Calu3 (cell line): ENCODE results near the gene TBXAS1. TPM values are rescaled to one million over a fixed set of nuclear protein-coding genes. Genes with fewer than 3 reads are reported as not detected.

ENCODE experiments used
- BruUV-seq: library from RNA; stranded (reverse); fragments of 400-500 nt; replicated peaks from 2 replicates; lab custom pipeline; 2021; lab: Mats Ljungman, UMichigan
- CTCF ChIA-PET: fragments of 300-600 bp; sonication (Branson Sonifier 250); formaldehyde crosslinking; loops from one replicate; lab custom pipeline; 2022; ENCODE audit warnings: antibody characterized with exemption; lab: Charles Lee
- DNase-seq: peaks from one replicate; pipeline ENCODE4 v3.0.0; 2022
- H3K27ac Mint-ChIP-seq: one replicate; pipeline ENCODE4 v1.8.0; 2022; ENCODE audit warnings: mixed read lengths; ENCODE audit not compliant: unreplicated experiment
- H3K27me3 Mint-ChIP-seq: one replicate; pipeline ENCODE4 v1.8.0; 2022; ENCODE audit warnings: mixed read lengths; ENCODE audit not compliant: unreplicated experiment
- H3K36me3 Mint-ChIP-seq: one replicate; pipeline ENCODE4 v1.8.0; 2022; ENCODE audit warnings: mild to moderate bottlenecking, moderate library complexity, mixed read lengths; ENCODE audit not compliant: insufficient read depth, unreplicated experiment
- H3K4me1 Mint-ChIP-seq: one replicate; pipeline ENCODE4 v1.8.0; 2022; ENCODE audit warnings: mild to moderate bottlenecking, low read depth, mixed read lengths; ENCODE audit not compliant: unreplicated experiment
- H3K4me3 Mint-ChIP-seq: one replicate; pipeline ENCODE4 v1.8.0; 2022; ENCODE audit warnings: mild to moderate bottlenecking, low read depth, moderate library complexity, mixed read lengths; ENCODE audit not compliant: unreplicated experiment
- H3K9me3 Mint-ChIP-seq: one replicate; pipeline ENCODE4 v1.8.0; 2022; ENCODE audit warnings: low read depth, mixed read lengths; ENCODE audit not compliant: unreplicated experiment
- intact Hi-C: fragments of 100-400 bp; cut with micrococcal nuclease; formaldehyde crosslinking; loops from one replicate; pipeline ENCODE4 v1.10.0; 2022; ENCODE audit not compliant: unreplicated experiment
- total RNA-seq: library from RNA; stranded (reverse); gene quantifications from 2 replicates; pipeline ENCODE4 v1.2.3, GENCODE V29; 2022
- TF ChIP-seq, protein P1 (sequence below): fragments of 200-600 bp; IDR thresholded peaks from one replicate; pipeline ENCODE4 v1.8.0; 2022; ENCODE audit warnings: antibody characterized with exemption; ENCODE audit not compliant: unreplicated experiment

Gene TBXAS1
- total RNA-seq, 1 experiment from 2014 or later, result 33.0 TPM

DNA sequence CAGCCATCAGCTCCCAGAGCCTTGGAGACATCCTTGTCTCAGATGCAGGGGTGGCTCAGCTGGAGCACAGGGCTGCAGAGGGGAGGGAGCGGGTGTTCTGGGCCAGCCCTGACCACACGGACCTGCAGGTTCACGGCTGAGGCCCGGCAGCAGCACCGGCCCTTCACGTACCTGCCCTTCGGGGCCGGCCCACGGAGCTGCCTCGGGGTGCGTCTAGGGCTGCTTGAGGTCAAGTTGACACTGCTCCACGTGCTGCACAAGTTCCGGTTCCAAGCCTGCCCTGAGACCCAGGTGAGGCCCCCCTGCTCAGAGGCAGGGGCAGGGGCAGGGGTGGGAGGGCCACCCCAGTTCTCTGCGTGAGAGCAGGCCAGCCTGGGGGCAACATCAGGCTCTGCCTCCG, 188.5 kb downstream of the TBXAS1 start:
- Mint-ChIP-seq H3K9me3 (no peaks in the 10 kb centered on the region), H3K27ac (no peak overlapping the region), H3K36me3 (peaks cover 11% of the 10 kb centered on the region), H3K4me3 (no peak overlapping the region), H3K4me1 (no peaks in the 10 kb centered on the region), H3K27me3 (no peaks in the 10 kb centered on the region)
- CTCF ChIA-PET, result no interaction called here
- DNase-seq, result no peak
- TF ChIP-seq, protein P1, sequence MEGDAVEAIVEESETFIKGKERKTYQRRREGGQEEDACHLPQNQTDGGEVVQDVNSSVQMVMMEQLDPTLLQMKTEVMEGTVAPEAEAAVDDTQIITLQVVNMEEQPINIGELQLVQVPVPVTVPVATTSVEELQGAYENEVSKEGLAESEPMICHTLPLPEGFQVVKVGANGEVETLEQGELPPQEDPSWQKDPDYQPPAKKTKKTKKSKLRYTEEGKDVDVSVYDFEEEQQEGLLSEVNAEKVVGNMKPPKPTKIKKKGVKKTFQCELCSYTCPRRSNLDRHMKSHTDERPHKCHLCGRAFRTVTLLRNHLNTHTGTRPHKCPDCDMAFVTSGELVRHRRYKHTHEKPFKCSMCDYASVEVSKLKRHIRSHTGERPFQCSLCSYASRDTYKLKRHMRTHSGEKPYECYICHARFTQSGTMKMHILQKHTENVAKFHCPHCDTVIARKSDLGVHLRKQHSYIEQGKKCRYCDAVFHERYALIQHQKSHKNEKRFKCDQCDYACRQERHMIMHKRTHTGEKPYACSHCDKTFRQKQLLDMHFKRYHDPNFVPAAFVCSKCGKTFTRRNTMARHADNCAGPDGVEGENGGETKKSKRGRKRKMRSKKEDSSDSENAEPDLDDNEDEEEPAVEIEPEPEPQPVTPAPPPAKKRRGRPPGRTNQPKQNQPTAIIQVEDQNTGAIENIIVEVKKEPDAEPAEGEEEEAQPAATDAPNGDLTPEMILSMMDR, result no peak
- intact Hi-C loops, result no loop called here
- BruUV-seq, result no TSS peak

DNA sequence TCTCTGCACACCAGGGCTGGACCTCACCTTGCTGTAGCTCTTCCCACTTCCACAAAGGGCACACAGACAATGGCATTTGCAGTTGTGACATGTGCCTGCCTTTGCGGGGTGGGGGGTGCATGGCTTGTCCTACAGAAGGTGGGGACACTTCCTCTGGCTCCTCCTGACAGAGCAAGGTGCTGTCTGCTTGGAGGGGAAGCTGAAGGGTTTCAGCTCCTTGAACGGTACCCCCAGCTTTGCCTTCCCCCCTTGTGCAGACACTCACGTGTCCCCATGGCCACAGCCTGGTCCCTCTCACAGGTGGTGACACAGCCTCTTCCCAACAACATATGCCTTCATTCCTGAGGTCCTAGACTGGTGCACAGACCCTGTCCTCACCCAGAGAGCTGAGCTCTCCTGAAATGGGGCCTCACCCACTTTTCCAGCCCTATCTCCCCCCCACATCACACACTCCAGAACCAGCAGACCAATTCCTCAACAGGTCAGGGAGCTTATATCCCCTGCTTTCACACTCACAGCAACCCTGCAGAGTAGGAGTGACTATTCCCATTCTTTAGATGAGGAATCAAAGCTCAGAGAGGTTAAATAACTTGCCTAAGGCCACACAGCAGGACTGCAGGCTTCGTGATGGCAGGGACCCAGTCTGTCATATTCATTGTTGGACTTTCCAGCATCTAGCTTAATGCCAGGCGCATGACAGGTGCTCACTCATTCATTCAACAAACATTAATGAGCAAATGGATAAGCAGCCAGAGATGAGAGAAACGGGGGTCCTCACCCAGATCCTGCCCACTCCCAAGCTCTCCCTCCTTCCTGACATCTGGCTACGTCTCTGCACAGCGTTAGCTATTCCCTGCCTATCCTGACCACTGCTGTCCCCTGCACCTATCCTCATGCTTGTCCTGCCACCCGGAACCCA, 189.3 kb downstream of the TBXAS1 start:
- Mint-ChIP-seq H3K9me3 (no peaks in the 10 kb centered on the region), H3K4me1 (no peaks in the 10 kb centered on the region), H3K27me3 (no peaks in the 10 kb centered on the region), H3K36me3 (peaks cover 16% of the 10 kb centered on the region), H3K27ac (no peak overlapping the region), H3K4me3 (no peak overlapping the region)
- CTCF ChIA-PET, result interaction anchor here (0.6 kb wide), 1 partner anchor 242 kb away, joined by 12 read pairs; no protein-coding TSS in a partner anchor
- intact Hi-C loops, result no loop called here
- DNase-seq, result no peak
- no TSS peak for BruUV-seq
- TF ChIP-seq, protein P1, result no peak

DNA sequence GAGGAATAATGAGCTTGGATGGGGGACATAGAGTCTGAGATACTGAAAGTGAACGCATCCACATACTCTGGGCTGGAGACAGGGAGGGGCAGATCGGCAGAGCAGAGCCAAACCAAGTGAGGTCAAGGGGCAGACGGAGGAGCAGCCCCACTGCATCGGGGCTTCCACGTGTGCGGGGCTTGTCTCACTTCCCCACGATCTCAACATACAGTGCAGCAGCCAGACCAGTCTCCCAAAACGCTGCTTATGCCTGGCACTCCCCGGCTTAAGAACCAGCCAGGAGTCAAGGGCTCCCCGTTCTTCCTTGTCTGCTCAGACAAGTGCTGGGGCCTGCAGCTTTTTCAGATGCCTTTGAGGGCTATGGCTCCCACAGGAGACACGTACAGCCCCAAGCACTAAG, 190.1 kb downstream of the TBXAS1 start:
- CTCF ChIA-PET, result interaction anchor here (0.6 kb wide), 1 partner anchor 314 kb away, joined by 4 read pairs; no protein-coding TSS in a partner anchor
- intact Hi-C loops, result no loop called here
- H3K4me1 Mint-ChIP-seq, result no peaks in the 10 kb centered on the region
- H3K27ac Mint-ChIP-seq, result no peak overlapping the region
- TF ChIP-seq, protein P1, result no peak
- no peaks in the 10 kb centered on the region for H3K9me3 Mint-ChIP-seq
- peaks cover 21% of the 10 kb centered on the region for H3K36me3 Mint-ChIP-seq
- DNase-seq, result no peak
- no peaks in the 10 kb centered on the region for H3K27me3 Mint-ChIP-seq
- H3K4me3 Mint-ChIP-seq, result no peak overlapping the region
- BruUV-seq, result no TSS peak

DNA sequence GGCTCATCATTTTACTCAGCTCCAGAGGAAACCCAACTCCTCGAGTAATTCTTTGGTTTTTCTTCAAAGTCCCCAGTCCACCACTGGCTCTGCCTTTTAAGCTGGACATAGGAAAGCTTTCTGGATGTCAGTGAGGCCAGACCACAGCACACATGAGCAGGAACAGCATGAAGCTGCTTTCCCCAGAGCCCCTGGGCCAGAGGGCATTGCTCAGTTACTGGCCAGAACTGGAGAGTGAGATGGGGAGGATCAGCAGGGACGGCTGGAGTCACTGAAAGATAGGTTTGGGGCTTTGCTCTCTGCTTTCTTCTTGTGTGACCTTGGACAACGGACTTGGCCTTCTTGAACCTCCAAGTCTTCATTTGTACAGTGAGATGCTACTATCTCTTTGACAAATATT, 190.5 kb downstream of the TBXAS1 start:
- intact Hi-C loops, result no loop called here
- no peaks in the 10 kb centered on the region for H3K4me1 Mint-ChIP-seq
- BruUV-seq, result no TSS peak
- no peaks in the 10 kb centered on the region for H3K9me3 Mint-ChIP-seq
- H3K27ac Mint-ChIP-seq, result no peak overlapping the region
- no peaks in the 10 kb centered on the region for H3K27me3 Mint-ChIP-seq
- TF ChIP-seq, protein P1, result no peak
- H3K4me3 Mint-ChIP-seq, result no peak overlapping the region
- CTCF ChIA-PET, result interaction anchor here (0.6 kb wide), 1 partner anchor 314 kb away, joined by 4 read pairs; no protein-coding TSS in a partner anchor
- DNase-seq, result no peak
- H3K36me3 Mint-ChIP-seq, result peaks cover 21% of the 10 kb centered on the region
